ENCODE measurements around the gene EHBP1L1.
"Not testable (repeated sequence)": the region's sequence is repeated elsewhere in the genome, so short reads cannot be mapped to it uniquely, and the experiment has no call there.

The EHBP1L1 gene

DNA sequence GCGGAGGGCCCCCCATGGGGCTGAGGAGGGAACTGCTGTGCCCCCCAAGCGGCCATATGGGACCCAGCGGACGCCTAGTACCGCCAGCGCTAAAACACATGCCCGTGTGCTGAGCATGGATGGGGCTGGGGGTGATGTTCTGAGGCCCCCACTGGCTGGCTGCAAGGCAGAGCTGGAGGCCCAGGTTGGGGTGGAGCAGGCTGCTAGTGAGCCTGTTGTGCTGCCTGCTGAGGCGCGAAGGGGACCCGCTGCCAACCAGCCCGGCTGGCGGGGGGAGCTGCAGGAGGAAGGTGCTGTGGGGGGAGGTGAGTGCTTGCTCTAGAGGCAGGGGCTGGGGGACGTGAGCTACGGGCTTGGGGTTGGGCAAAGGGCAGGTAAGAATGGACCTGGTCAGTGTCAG, 42.9 kb downstream of the EHBP1L1 start:
- no peak for DNase-seq

DNA sequence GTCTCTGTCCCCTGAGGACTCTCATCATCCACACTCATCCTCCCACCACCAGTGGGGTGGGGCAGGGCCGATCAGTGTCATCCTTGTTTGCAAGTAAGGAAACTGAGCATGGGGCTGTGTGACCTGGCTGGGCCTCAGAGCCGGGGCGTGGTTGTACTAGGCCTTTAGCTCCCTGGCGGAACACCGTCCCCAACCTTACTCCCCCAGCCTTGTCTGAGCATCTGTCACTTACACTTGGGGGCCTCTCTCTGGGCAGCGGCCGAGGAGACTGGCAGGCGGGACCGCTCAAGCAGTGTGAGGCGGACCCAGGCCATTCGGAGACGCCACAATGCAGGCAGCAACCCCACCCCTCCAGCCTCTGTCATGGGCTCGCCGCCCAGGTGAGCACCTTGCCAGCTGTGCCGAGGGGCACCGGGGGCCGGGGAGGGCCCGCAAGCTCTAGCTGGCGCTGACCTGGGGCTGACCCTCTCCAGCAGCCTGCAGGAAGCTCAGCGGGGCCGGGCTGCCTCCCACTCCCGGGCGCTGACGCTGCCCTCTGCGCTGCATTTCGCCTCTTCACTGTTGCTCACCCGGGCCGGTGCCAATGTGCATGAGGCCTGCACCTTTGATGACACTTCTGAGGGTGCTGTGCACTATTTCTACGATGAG, 43.6 kb downstream of the EHBP1L1 start:
- DNase-seq = no peak

DNA sequence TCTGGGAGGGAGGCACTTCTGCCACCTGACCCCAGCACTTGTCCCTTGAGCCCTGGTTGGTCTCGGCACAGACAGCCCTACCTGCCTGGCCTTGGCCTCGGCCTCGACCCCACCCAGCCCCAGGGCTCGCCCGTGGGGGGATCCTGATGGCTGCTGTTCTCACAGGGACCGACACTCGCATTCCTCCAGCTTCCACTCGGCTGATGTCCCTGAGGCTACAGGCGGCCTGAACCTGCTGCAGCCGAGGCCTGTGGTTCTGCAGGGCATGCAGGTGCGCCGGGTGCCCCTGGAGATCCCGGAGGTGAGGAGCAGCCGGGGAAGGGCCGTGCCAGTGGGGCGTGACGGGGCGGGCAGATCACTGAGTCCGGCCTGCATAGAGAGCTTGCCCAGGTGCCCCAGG, 44.8 kb downstream of the EHBP1L1 start:
- DNase-seq = no peak

DNA sequence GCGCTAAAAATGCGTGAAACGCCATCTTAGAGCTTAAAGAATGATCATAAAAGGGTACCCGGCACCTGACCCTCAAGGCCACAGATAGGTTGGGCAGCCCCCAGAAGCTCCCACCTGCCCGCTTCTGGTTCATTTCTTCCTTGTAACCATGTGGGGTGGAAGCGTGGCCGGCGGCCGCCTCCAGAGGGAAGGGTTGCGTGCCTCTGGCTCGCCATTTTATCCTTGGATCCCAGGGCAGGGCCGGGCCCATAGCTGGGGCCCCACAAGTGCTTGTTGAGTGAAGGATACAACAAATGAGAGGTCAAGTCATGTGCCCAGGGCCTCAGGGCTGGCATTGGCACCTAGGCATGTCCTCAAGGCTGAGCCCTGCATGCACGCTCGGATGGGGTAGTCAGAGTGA, 45.6 kb downstream of the EHBP1L1 start:
- no peak for DNase-seq

DNA sequence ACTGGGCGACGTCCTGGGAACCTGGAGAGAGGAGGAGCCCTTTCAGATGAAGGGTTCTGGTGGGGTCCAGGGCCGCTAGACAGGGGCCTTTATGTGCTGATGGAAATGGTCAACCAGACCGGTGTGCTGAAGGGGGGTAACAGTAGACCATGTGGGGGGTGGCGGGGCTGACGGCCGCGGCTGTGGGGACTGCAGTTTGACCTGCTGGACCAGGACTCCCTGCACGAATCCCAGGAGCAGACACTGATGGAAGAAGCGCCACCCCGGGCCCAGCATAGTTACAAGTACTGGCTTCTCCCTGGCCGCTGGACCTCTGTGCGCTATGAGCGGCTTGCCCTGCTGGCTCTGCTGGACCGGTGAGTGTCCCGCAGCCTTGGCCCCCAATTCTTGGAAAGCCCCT, 46.2 kb downstream of the EHBP1L1 start:
- DNase-seq = no peak

DNA sequence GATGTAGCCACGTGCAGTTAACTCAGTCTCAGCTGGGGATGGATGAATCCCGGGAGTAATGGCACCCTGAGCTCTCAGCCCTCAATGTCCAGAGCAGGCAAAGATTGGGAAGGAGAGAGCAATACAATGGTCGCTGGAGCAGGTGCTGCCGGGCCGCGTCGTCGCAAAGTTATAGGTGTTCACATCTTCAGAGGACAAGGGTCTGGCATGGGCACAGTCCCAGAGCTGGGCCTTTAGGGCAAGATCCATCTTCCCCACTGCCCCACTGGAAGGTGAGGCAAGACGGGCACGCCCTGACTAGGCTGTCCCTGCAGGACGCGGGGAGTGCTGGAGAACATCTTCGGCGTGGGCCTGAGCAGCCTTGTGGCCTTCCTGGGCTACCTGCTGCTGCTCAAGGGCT, 47.3 kb downstream of the EHBP1L1 start:
- DNase-seq = no peak

DNA sequence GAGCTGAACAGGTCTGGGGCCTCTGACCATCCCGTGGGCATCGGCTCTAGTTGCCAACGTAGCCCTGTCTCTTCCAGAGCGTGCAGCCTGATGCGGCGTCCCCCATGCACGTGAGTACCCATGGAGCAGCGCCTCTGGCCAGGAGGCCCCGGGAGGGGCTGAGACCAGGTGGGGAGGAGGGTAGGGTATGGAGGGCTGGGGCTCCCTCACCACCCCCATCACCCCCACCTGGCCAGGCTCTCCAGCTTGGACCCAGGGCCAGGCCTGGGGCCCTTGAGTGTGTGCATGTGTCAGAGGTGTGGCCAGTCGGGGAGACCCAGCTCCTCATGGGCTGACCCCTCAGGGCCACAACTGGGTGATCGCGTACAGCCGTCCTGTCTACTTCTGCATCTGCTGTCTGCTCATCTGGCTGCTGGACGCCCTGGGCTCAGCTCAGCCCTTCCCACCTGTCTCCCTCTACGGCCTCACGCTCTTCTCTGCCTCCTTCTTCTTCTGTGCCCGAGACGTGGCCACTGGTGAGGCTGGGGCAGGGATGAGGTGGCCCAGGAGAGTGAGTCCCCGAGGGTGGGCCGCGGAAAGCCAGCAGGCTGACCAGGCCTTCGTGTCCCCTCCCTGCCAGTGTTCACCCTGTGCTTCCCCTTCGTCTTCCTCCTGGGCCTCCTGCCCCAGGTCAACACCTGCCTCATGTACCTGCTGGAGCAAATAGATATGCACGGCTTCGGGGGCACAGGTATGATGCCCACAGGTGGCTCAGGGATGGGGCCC, 48.2 kb downstream of the EHBP1L1 start:
- DNase-seq = no peak

DNA sequence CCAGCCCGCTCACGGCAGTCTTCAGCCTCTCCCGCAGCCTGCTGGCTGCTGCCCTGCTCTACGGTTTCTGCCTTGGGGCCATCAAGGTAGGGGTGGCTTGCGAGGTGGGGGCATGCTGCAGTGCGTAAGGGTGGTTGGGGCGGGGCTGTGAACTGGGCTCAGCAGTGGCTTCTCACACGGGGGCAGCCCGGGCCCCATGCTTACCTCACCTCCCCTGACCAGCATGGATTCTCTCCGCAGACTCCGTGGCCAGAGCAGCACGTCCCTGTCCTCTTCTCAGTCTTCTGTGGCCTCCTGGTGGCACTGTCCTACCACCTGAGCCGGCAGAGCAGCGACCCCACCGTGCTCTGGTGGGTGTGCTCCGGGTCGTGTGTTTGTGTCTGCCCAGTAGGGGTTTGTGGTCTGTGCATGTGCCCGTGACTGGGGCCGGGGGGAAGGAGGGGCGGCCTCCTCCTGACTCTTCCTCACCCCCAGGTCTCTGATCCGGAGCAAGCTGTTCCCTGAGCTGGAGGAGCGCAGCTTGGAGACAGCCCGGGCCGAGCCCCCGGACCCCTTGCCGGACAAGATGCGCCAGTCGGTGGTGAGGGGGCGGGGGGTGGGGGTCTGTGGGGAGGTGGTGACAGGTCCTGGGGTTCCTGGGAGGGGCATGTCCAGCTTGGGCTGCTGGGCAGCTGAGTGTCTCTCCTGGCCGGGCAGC, 49.2 kb downstream of the EHBP1L1 start:
- no peak for DNase-seq

DNA sequence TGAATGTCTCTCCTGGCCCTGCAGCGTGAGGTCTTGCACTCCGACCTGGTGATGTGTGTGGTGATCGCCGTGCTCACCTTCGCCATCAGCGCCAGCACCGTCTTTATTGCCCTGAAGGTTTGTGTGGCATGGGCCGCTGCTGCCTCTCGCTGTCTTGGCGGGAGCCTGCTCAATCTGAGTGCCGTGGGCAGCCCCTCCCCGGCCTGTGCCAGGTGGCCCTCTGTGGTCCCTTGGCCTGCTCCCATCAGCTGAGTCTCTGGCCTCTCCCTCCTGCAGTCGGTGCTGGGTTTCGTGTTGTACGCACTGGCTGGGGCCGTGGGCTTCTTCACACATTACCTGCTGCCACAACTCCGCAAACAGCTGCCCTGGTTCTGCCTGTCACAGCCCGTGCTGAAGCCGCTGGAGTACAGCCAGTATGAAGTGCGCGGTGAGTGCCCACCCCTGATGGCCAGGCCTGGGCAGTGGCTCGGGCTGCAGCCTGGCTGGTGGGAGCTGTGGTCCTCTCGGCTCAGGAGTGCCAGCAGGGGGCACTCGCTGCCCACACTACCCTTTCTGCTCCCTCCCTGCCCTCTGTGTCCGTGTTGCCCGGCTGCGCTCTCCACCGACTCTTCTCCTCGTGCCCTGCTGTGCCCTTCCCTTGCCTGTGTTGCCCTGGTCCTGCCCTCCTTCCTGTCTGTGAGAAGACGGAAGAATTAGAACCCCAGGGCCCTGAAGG, 49.9 kb downstream of the EHBP1L1 start:
- no peak for DNase-seq

DNA sequence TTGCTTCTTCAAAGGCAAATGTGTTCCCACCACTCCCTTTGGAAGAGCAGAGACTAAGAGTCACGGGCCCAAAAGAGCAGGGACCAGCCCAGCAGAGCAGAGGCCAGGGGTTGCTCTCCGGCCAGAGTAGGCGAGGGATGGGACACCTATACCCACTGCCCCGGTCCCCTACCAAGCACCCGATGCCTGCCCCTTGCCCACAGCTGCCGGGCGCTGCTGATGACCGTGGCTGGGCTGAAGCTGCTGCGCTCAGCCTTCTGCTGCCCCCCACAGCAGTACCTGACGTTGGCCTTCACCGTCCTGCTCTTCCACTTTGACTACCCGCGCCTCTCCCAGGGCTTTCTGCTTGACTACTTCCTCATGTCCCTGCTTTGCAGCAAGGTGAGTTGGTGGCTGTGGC, 51.3 kb downstream of the EHBP1L1 start:
- DNase-seq = no peak

DNA sequence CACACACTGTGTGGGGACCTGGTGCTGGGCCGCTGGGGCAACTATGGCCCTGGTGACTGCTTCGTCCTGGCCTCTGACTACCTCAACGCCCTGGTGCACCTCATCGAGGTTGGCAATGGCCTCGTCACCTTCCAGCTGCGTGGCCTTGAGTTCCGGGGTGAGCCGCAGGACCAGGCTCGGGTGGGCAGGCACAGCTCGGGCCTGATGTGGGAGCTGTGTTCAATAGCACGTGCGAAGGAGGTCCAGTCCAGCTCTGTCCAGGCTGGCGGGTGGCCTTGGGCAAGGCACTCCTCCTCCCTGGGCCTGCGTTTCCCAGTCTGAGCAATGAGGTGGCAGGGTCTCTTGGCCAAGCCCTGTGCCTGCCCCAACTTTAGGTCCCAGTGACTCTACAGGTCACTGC, 53.7 kb downstream of the EHBP1L1 start:
- DNase-seq = no peak

DNA sequence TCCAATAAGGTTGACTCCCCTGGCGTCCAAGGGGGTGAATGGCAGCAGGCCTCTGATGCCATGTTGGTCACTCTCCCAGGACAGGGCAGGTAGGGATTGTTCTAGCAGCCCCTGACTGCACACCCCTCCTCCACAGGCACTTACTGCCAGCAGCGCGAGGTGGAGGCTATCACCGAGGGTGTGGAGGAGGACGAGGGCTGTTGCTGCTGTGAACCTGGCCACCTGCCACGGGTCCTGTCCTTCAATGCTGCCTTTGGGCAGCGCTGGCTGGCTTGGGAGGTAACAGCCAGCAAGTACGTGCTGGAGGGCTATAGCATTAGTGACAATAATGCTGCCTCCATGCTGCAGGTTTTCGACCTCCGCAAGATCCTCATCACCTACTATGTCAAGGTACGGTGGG, 54.4 kb downstream of the EHBP1L1 start:
- no peak for DNase-seq

DNA sequence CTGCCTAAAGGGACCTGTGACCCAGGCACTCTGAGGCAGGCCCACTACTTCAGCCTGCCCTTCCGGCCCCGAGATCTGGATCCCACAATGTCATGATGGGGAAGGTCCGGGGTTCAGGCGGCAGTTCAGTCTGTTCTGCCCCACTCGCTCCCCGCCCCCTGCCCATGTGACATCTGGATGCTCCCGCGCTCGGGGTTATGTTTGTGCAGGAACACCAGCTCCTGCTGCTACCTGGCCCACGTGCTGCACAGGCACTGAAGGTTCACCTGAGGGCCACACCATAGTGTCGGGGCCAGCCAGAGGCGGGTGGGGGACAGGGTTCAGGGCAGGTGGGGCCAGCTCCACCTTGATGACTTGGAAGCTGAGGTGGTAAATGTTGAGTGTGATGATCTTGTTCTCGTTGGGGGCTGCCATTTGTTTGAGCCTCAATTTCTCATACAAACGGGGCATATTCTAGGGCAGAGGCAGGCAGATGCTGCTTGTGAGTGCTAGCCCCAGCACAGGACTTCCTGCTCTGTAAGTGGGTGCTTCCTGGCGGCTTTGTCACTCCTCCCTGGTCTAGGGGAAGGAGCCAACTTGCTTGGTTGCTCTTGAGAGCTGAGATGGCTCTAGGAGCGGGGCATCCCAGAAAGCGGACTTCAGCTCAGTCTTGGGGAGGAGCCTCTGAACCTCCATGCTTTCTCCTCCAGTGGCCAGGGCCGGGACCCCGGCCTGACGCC, 57.7 kb downstream of the EHBP1L1 start:
- no peak for DNase-seq

DNA sequence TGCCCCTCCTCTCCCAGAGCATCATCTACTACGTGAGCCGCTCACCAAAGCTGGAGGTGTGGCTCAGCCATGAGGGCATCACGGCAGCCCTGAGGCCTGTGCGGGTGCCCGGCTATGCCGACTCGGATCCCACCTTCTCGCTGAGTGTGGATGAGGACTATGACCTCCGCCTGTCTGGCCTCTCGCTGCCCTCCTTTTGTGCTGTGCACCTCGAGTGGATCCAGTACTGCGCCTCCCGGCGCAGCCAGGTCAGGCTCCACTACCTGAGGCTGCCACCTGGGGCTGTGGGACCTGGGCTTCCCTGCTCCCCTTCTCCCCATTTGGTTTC, 58.2 kb downstream of the EHBP1L1 start:
- DNase-seq = no peak

DNA sequence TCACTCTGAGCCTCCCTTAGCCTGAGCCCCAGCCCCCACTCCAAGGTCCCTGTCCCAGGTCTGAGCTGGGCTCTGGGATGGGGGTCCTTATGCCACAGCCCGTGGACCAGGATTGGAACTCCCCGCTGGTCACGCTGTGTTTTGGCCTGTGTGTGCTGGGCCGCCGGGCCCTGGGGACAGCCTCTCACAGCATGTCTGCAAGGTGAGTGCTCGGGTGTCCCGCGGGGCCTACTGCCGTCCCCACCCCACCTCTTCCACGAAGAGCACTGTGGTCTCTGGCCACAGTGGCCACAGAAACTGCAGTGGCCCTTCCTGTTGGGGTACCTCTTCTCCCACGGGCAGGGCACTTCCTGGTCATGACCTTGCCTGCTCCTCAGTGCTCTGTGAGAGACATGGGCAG, 58.6 kb downstream of the EHBP1L1 start:
- DNase-seq = no peak

DNA sequence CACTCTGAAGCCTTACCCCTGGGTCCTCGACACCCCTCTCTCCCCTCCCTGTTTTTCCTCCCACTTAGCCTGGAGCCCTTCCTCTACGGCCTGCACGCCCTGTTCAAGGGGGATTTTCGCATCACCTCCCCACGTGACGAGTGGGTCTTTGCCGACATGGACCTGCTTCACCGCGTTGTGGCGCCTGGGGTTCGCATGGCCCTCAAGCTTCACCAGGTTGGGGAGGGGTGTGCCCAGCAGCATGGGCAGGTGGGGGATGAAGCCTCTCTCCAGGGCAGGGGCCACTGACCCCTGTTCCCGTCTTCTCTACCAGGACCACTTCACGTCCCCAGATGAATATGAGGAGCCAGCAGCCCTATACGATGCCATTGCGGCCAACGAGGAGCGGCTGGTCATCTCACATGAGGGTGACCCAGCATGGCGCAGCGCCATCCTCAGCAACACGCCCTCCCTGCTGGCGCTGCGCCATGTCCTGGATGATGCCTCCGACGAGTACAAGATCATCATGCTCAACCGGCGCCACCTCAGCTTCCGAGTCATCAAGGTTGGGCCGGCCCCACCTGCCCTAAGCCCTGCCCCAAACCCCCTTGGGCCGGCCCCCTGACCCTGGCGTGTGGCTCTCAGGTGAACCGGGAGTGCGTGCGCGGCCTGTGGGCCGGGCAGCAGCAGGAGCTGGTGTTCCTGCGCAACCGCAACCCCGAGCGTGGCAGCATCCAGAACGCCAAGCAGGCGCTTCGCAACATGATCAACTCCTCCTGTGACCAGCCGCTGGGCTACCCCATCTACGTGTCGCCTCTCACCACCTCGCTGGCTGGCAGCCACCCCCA, 59.3 kb downstream of the EHBP1L1 start:
- DNase-seq = no peak

DNA sequence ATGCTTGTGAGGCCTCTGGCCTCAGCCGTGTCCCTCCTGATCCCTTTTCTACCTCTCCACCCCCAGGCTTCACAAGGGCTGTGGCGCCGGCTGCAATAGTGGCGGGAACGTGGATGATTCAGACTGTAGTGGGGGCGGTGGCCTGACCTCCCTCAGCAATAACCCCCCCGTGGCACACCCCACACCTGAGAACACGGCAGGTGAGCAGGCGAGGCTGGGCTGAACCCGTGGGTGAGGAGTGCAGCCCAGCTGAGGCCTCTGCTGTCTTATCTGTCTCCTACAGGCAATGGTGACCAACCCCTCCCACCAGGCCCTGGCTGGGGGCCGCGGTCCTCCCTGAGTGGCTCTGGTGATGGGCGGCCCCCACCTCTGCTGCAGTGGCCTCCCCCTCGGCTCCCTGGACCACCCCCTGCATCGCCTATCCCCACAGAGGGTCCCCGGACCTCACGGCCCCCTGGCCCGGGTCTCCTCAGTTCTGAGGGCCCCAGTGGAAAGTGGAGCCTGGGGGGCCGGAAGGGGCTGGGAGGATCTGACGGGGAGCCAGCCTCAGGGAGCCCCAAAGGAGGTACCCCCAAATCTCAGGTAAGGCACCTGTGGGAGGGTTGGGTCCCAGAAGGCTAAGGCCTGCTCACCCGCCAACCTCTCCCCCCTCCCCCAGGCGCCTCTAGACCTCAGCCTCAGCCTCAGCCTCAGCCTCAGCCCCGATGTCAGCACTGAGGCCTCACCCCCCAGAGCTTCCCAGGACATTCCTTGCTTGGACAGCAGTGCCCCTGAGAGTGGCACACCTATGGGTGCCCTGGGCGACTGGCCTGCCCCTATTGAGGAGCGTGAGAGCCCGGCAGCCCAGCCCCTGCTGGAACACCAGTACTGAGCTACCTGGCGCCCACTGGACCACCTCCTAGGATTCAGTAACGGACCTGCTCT, 60.5 kb downstream of the EHBP1L1 start:
- no peak for DNase-seq

DNA sequence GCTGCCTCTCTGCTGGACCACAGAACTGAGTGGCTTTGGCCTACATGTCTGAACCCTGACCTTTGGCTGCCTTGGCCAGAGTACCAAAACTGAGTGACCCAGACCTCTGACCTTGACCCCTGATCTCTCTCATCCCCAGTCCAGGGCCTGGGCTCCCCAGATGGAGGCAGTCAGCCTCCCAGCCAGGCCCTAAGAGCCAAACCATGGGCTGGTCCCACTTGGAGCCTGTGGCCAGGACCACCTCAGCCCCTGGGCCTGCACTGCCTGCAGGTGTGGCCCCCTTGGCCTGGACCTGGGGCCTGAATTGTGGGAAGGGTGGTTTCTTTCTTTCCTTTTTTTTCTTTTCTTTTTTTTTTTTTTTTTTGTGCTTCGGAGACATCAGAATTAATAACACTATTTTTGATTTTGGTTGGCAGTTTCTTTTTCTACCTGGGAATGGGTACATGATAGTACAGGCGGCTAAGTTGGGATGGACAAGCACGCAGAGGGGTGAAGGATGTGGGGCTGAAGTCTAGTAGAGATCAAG, 61.2 kb downstream of the EHBP1L1 start:
- no peak for DNase-seq

DNA sequence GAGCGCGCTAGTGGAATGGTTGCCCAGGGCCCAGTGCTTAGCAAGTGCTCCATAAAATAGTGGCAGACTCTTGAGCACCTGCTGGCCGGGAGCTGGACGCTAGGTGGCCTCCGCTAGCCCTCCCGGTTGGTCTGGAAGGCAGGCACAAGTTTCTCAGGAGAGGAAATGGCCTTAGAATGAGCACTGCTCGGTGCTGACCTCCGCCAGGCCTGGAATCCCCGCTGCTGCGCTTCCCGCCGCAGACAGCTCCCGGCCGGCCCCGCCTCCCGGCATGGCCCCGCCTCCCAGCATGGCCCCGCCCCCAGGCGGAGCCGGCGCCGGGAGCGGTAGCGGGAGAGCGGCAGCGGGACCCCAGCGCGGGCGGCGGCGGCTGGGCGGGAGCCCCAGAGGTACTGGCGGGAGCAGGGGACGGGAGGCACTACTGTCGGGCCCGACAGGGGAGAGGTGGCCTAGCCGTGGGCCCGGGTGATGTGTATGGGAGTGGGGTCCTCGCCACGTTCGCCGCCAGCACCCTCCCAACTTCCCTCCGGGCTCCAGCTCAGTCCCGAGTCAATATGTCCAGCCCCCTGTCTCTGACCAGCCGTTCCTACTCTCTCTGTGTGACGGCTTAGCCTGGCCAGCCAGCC, 62.1 kb downstream of the EHBP1L1 start, which contains the start of gene SIPA1:
SIPA1 (plus strand) TSS at position 308 of the 626 bp plus-strand sequence. CDS start 2,821 bp downstream, outside the sequence.
- no peak for DNase-seq

DNA sequence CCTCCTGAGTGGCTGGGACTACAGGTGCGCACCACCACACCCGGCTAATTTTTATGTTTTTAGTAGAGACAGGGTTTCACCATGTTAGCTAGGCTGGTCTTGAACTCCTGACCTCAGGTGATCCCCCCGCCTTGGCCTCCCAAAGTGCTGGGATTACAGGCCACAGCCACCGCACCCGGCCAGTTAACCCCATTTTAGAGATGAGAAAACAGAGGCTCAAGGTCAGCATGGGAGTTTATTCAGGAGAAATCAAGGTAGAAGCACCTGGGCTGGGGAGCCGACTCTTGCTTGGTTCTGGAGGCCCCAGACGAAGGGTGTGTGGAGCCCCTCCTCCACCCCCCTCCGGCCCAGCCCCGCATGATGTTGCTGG, 63.4 kb downstream of the EHBP1L1 start:
- DNase-seq = not testable (repeated sequence)
